ENCODE results near the gene SORCS3.

DNA sequence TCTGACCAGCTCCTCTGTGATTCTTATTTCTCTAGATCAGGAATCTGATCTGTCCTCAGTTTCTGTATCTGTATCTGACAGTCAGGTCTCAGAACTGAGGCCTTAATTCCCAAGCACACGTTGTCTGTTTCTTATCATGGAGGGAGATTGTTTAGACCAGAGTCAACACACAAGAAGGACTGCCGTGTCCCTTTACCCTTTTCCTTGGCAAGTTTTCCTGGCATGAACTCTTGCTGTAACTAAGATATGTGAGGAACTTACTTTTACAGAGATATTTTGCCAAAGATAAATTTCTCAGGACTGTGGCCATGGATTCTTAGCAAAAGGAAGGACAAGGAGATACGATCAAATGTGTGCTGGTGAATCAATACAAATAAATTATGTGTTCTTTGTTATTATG lies 181.0 kb downstream of the SORCS3 start:
- TF ChIP-seq, protein P1, sequence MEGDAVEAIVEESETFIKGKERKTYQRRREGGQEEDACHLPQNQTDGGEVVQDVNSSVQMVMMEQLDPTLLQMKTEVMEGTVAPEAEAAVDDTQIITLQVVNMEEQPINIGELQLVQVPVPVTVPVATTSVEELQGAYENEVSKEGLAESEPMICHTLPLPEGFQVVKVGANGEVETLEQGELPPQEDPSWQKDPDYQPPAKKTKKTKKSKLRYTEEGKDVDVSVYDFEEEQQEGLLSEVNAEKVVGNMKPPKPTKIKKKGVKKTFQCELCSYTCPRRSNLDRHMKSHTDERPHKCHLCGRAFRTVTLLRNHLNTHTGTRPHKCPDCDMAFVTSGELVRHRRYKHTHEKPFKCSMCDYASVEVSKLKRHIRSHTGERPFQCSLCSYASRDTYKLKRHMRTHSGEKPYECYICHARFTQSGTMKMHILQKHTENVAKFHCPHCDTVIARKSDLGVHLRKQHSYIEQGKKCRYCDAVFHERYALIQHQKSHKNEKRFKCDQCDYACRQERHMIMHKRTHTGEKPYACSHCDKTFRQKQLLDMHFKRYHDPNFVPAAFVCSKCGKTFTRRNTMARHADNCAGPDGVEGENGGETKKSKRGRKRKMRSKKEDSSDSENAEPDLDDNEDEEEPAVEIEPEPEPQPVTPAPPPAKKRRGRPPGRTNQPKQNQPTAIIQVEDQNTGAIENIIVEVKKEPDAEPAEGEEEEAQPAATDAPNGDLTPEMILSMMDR (IDR thresholded peaks at IDR 0.05; ENCODE audit: insufficient read depth, low read length, poor library complexity, severe bottlenecking) = no peak
- no peak for TF ChIP-seq EZH2phosphoT487 (conservative IDR thresholded peaks at IDR 0.05; ENCODE audit: low read length)
